ENCODE data around the gene RGMB.

RGMB gene

DNA sequence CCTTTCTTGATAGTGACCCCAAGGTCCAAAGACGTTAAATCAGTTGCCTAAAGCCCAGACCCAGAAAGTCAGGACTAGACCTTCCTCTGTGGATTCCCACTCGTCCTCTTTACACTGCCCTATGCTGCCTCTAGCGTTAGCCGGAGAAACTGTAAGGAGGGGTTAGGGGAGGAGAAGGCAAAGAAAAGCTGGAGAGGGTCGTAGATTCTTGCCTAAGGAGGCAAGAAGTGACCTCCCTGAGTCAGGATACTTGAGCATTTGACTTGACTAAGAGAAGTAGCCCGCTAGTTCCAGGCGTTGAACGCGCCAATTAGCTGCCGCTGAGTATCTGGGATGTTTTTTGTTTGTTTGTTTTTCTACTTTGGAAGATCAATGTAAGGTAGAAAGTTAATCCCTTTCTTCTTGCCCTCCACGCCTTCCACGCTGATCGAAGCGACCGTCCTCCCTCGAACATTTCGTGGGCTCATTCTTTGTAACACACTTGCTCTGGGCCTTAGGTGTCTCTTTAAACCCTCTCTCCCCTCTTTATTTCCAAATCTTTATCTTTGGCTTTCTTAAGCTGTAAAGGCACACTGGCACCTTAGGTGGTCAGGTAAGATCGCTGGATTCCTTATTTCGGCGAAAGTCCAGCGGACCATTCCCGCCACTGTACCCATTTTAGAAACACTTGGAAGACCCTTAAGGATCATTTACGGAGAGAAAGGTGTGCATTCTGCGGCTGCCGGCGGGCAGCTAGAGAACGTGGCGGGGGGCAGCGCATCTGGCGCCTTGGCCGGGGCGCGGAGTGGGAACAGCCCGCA is 5.1 kb upstream of the RGMB start:
- peak; percentile 50 for DNase-seq

DNA sequence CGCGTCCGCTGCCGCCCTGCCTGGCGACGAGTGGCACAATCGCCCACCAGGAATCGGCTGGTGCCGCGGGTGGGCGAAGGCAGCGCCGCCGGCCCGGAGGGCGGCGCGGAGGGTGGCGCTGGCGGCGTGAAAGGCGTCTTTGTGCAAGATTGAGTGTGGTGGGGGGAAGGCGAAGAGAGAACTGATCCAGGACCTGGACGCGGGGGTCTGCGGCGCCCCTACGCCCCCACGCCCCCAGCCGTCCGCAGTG is 4.6 kb upstream of the RGMB start:
- no peak for DNase-seq

DNA sequence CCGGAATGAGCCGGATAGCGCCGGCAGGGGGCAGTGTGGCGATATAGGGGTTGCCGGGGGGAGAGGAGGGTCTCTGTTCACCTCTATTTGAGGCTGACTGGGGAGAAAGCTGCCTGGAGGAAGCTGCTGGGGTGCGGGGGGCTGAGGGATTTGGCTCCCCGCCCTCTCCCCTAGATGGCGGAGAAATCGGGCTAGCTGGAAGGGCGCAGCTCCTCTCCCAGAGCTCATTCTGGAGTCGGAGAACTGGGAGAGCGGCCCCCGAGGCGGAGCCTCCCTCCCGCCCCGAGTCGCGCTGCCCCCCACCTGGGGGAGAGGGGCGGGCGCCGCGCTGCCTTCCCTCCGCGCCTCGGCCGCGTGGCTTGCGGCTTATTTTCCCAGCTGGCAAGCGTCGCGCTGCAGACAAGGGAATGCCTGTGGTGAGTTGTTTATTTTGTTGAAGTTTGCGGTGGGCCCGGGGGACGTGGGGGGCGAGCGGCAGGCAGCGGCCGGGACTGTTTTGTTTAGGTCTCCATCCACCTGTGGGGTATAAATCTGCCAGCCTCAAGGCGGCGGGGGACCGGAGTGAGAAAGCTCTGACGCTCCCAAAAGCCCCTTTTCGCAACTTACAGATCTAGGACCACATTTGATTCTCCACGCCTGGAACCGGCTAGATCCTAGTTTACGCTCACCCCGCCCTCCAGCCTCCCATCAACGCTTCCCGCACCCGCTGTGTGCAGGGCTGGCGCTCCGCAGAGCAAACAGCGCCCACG is 4.1 kb upstream of the RGMB start:
- DNase-seq: peak; percentile 46

DNA sequence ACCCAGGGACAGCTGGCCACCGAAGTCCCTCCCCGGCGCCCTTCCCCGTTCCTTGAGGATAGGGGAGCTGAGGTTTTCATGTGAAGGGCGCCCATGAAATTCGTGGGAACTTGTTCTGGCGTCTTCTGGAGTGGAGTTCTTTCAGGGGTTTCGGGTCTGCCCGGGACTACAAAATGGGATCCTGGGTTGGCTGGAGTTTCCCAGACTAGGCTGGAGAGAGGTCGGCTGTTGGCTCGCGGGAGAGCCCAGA is 3.6 kb upstream of the RGMB start:
- no peak for DNase-seq

DNA sequence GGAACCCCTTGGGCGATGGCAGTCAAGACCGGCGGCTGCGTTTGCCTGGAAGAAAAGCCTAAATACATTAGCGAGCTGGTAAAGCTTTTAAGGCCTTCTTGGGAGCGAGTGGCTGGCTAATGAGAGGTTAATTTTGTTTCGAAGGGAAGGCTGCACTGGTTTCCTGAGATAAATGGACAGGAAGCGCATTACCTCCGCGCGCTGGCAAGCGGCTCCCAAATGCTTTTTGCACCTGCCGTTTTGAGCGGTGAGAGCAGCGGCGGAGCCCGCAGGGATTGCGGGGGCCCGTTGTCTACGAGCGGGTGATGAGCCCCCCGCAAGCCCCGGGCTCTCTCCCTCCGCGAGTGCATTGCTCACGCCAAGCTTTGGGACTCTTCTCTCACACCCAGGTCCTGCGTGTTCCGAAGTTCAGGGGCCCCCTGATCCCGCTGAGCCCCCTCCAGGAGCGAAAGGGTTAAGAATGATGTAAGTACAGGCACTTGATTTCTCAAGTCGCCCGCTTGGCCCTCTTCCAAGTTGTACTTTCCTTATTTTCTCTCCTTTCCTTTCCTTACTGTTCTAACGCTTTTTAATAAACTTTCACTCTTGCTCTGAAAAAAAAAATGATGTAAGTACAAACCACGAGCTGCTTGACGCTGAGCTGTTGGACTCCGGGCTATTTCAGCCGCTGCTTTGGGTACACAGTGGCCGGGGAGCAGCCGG is 3.1 kb upstream of the RGMB start:
- peak; percentile 24 for DNase-seq

DNA sequence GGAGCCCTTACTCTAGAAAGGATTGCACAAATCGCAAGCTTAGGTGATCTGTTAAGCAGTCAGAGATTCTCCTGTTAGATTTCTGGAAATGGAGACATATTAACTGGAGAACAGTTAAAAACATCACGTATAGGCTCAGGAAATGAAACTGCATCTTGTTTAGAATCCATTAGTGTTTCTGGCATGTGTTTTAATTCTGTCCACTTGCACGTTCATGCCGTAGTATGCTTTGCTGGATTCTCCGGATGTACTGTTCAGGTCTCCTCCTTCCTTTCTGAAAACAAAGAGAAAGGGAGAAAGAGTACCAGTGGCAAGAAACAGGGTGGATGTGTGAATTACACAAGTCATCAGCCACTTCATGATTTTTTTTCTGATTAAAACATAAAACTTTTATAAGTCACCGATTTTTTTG is 2.5 kb upstream of the RGMB start:
- peak; percentile 21 for DNase-seq

DNA sequence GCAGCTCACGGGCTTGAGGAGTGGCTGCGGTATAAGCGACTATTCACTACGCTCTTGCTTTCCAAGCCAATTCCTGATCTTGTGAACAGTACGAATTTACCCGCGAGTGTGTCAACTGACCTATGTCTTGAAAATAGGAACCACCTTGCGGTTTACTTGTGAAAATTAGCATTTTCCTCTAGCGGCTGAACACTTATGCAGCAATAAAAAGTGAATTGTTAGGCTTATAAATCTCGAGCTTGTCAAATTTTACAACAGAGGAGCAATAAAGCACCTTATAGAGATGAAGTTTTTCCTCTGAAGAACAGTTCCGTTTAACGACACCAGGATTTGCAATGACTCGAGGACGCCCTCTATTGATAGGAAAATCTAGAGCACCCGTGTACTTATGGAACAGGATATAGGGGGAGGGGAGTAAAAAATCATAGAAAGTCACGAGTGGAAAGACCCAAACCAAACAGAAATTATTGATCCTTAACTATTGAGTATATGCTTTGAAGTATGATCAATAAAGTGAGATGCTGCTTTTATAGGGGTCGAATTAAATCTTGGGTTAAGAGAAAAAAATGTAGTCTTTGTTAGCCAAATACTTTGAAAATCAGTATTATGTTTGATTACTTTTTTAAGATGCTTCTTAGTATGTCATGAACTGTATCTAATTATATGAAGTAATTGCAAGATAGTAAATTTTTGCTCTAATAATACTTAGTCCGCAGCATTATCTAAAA is 1.9 kb upstream of the RGMB start:
- DNase-seq: peak; percentile 82

DNA sequence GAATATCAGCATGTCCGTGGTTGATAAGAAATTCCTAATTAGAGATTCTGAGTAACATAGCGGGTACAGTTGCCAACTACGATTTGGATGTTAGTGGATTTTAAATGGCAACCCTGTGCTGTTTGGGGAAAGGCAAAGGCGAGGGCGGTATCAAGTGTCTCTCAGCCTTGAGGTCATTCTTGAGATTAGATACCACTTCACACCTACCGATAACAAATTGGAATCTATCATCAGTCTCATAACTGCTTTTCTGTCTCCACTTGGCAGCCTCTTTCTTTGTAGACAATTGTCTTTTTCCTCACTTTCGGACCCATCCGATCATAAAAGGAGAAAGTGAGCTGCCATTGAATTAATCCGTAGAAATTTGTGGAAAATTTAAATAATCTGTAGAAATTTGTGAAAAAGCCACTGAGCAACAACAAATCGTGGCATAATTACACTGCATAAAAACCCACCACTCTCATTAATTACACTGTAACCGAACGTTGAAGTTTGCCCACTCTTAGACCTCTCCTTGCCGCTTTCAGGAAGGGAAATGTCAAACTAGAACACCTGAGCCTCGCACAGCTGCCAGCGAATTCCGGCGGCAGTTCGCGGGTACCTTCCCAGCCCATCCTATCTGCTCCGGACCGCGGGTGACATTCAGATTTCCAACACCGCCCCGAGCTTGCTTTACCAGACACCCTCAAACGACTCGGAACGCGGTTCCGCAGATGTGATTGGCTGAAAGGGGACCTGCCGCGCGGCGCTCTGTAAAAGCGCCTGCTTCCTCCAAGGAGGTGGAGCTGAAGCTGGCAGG is 849 bp upstream of the RGMB start:
- peak; percentile 75 for DNase-seq

DNA sequence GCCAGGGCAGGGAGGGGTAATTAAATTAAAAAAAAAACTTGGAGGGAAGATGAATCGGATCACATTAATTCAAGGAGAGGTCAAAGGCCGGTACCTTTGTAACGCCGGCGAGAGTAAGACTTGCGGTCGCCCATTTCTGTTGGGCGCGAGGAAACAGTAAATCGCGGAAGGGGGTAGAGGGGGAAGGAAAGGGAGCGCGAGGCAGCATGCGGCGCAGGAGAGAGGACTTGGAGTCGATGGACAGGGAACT is 324 bp upstream of the RGMB start:
- DNase-seq: no peak

DNA sequence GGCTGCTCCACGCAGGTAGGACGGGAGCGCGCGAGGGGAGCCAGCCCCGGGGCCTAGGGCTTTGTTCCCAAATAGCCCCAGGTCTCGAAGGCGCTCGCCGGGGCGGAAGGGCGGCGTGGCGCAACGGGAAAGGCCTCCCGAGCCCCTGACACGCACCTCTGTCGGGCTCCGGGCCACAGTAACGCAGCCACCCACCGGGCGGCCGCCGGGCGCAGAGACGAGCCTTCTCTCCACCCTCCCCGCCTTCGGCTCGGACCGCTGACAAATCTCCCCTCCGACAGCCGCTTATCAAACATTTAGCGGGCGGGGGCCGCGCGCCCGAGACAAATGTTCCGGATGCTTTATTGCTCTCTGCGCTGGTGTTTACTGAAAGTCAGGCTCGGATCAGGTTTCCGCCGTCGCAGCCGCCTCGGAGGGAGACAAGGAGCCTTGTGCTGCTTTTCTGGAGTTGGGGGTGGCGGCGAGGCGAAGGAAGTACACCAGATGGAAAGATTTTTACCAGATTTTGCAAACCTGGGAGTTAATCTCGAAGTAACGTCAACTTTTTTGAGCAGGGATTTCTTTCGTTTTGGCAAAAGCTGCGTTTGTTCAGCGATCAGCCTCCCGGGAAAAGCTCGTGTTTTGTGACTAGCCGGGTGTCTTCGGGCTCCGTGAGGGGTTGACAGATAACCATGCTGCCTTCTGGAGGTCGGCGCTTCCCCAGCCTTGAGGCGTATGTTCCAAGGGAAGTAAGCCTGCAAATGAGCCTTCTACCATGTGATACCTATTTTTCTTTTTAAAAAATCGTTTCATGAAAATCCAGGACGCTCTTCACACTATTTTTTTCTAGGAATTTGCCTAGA is 950 bp downstream of the RGMB start:
- peak; percentile 53 for DNase-seq

DNA sequence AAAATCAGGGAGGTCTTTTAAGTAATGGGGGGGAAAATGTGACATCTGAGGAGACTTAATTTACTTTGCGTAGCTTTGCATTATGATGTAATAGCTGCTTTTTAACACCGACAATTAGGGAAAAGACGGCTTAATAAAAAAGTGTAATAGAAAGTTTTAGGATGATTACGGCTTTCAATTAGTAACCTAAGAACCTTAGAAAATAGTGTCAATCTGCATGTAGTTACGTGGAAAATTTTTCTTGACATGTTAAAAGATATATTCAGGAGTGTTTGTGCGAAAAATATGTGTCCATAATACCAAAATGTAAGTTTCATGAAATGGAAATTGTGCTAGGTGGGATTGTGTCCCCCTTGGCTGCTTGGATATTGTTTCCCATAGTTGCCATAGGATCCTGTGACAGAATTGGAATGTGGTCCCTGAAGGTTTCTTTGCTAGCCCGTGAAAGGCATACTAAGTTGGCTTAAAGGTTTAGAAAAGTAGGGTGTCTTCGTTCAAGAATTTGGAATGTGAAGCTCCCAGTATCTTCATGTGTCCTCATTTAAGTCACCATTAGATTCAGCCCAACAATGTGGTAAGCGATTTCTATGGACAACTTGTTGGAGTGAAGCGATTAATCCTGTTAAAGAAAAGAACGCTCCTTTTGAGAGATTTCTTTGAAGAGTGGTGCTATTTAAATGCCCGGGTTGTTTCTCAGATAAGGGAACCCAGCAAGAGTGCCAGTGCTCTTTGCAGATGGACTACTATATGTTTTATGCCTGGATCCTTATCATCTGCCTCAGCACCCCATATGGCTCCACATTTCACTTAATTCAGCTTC is 2.0 kb downstream of the RGMB start:
- DNase-seq: no peak

DNA sequence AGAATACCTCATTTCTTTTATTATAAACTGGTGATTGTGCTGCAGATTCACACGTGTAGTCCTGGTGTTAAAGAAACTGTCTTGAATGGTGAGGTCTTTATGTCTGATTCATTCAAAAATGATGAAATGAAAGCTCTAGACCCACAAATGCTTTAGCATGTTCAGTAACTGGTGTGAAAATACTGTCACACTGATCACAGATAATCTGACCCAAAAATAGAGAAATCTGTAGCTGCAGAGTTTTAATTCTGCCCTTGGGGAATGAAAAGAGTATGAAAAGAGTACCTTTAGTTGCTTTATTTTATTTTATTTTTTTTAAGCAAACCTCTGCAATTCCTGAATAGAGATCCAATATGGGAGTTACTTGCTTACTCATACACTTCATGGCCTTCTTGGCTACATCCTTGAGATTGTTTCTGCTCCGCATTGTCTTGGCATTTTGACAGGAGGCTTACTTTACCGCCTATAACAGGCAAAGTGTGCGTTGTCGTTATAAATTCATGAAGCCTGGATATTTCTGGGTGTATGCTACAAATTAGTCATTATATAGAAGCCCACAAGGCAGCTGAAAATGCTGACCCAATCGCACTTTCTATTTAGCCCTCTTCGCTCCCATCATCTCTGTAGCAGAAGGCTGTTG is 2.7 kb downstream of the RGMB start:
- no peak for DNase-seq

DNA sequence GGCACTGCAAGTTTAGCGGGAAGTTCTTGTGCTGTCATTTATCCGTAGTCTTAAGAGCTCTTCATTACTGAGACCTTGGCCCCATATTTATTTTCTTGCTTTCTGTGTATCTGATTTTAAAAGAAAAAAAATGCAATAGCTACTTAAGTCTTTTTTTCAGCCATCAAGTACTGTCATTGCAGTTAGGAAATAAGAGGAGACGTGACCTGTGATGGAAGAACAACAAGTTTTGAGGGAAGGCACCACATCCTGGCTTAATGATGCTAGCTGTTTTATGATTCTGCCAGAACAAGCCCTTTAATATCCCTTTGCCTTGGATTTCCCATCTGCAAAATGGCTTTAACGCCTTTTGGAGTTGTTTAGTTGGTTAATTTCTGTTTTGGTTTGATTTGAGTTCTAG is 3.8 kb downstream of the RGMB start:
- DNase-seq: no peak

DNA sequence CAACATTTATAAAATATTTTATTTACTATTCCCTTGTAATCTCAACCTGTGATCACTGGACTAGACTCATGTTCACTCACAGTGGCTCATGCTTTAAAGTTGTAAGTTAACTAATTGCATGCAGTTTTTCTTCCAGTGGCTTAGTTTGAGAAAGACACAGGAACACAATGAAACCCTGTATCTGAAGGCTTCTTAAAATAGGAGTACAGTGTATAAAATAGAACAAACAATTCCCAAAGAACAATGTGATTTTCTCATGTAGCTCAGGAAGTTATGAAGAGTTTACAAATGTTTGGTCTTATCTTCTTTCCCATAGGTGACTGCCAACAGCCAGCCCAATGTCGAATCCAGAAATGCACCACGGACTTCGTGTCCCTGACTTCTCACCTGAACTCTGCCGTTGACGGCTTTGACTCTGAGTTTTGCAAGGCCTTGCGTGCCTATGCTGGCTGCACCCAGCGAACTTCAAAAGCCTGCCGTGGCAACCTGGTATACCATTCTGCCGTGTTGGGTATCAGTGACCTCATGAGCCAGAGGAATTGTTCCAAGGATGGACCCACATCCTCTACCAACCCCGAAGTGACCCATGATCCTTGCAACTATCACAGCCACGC is 5.9 kb downstream of the RGMB start:
- no peak for DNase-seq

DNA sequence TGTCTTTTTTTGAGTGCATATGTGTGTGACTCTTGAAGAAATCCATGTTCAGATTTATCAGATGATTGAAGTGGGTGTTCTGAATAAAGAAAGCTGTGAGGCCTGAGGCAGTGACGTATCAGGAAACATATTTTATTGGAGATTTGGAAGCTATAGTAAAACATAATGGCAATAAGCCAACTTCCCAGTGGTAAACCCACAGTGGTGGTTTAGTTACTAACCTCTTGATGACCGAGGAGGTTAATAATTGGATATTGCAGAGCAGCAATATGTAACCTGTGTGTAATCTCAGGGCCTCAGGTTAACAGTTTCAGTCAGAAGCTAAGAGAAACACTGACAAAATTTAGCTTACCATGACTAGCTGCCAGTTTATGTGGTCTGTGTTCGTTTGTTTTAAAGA is 6.9 kb downstream of the RGMB start:
- no peak for DNase-seq

DNA sequence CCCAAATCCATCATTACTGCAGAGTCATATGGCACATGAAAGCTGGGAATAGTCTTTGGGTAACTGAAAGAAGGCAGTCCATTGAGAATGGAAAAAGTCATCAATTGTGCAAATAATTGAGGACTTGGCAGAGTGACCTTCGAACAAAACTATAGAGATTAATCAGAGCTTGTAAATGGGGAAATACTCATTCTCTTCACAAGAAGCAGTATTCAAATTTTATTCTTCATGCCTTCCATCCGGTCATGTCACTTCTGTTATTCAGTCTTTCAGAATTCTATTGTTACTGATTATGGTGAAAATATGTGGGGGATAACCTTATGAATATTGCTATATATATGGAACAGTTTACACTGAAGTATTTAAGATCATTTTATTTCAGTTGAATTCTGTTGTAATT is 8.1 kb downstream of the RGMB start:
- no peak for DNase-seq

DNA sequence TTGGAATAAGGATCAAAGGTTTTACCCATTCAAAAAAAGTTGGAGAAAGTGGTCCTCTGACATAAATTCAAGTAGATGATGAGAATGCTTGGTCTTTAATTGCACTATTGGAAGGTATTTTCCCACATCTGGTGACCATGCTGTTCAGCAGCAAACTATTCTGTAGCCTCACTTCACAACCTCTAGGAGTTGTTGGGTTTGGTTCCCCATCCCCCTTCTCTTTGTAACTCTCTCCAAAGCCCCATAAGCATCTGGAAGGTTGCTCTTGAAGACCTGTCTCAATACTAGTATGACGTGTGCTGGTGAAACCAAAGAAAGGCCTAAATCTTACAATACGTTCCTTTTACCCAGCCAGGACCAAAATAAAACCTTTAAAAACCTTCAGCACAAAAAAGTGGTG is 8.5 kb downstream of the RGMB start:
- DNase-seq: no peak

DNA sequence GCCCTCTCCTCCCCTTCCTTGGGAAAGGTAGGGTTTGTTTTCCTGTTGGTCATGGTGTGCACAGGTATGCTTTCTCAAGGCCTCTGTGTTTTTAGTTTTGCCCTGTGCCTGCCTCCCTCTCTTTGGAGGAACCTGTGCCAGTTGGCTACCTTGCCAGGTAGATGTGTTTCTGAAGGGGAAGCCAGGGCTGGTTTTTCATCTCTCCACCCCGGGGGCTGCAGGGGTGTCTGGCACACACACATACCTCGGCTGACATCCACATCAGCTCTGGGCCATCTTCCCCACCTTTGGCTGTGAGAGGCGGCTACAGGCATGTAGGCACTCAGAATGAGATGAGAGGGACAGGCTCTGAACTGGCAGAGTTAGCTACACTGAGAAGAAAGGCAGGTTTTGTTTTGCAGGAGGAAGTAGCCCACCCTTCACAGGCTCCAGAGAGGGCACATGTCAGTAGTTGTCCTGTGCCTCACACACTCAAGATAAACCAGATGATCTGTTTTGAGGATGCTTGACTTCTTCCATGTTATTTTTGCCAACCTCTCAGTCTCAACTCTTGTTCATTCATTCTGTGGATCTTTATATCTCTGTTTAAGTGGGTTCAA is 9.7 kb downstream of the RGMB start:
- DNase-seq: no peak

DNA sequence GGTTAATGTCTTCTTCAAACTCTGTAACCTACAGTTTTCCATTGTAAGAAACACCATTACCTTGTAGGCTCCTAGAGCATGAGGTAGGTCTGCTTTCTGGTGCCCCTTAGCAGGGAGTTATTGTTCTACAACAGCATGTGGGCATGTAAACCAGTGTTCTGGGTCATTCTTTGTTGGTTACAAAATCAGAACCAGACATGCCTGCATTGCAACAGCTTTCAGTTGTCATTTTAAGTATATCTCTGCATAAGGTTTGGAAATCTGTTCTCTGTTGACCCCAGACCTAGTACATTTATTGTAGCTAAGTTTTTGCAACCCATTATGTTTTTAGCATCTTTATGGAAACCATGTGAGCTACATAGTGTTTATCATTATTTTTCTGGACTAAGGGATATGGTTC is 10.9 kb downstream of the RGMB start:
- no peak for DNase-seq

DNA sequence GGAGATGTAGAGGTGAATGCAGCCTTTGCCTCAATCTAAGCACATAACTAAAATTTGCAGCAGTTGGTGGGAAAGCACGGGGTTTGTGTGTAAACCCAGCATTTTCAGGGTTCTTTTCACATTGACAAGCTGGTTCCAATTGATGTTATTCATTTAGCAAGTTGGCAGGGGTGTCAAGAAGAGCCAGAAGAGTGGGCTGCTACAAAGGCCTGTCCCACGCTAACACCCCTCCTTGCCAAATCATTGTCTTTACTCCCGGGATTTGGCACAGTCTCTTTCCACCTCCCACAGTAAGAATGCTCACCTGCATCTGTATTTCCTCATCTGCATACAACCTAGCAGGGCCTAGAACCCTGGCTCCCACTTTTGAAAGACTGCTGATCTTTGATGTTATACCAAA is 11.8 kb downstream of the RGMB start:
- DNase-seq: no peak

All from CD4-positive, alpha-beta T cell treated with Interleukin-10 for 1 hour (primary cell).